Lower leg skin (tissue), 3 donors: Measurements from ENCODE around the gene GPR139.

Experiments
- CTCF ChIP-seq, 3 donors: fragments of 450-650 bp; IDR thresholded peaks; one replicate each; pipeline ENCODE4 v1.5.1; 2016; ENCODE audit warnings: antibody characterized with exemption in 3 of 3, mild to moderate bottlenecking in 3 of 3, moderate library complexity in 2 of 3
- POLR2A ChIP-seq, 2 donors: fragments of 450-650 bp; IDR thresholded peaks; one replicate each; pipeline ENCODE4 v1.6.1; 2016 to 2017; ENCODE audit warnings: antibody characterized with exemption in 2 of 2, mild to moderate bottlenecking in 1 of 2, moderate library complexity in 1 of 2

GRCh38 chr16:20102021-20102420 is 28.3 kb upstream of the GPR139 start:
- TF ChIP-seq CTCF (IDR thresholded peaks at IDR 0.05) (no peak), POLR2A (IDR thresholded peaks at IDR 0.05) (no peak)
